Neural crest cell (in vitro differentiated cells): ENCODE measurements around the gene GRIN2B. TPM values are rescaled to one million over a fixed set of nuclear protein-coding genes. Genes with fewer than 3 reads are reported as not detected.

ENCODE experiments used
- DNase-seq: peaks from one replicate; pipeline ENCODE4 v3.0.0; 2021; ENCODE audit warnings: low read depth, mixed read lengths, low spot score
- H3K27ac Mint-ChIP-seq: one replicate; pipeline ENCODE4 v1.8.0; 2021; ENCODE audit warnings: mild to moderate bottlenecking, mixed read lengths; ENCODE audit not compliant: unreplicated experiment
- H3K27me3 Mint-ChIP-seq: 2 replicates; pipeline ENCODE4 v1.8.0; 2021; ENCODE audit warnings: low read depth, mild to moderate bottlenecking, mixed read lengths
- H3K36me3 Mint-ChIP-seq: 2 replicates; pipeline ENCODE4 v1.8.0; 2021; ENCODE audit warnings: low read depth, mild to moderate bottlenecking, mixed read lengths
- H3K4me1 Mint-ChIP-seq: 2 replicates; pipeline ENCODE4 v1.8.0; 2021; ENCODE audit warnings: mixed read lengths
- H3K4me3 Mint-ChIP-seq: one replicate; pipeline ENCODE4 v1.8.0; 2021; ENCODE audit warnings: mild to moderate bottlenecking, mixed read lengths
- H3K9me3 Mint-ChIP-seq: 2 replicates; pipeline ENCODE4 v1.8.0; 2021; ENCODE audit warnings: mixed read lengths
- total RNA-seq: library from RNA; stranded (reverse); gene quantifications from 2 replicates; pipeline ENCODE4 v1.2.1, GENCODE V29; 2021
- TF ChIP-seq, protein P1 (sequence below): fragments of 200-600 bp; sonication (generic); conservative IDR thresholded peaks from 2 replicates; pipeline ENCODE4 v1.5.0; 2021; ENCODE audit warnings: antibody characterized with exemption, mild to moderate bottlenecking

Gene GRIN2B
- total RNA-seq, 1 donor from 2014 or later: 1.0 TPM

DNA sequence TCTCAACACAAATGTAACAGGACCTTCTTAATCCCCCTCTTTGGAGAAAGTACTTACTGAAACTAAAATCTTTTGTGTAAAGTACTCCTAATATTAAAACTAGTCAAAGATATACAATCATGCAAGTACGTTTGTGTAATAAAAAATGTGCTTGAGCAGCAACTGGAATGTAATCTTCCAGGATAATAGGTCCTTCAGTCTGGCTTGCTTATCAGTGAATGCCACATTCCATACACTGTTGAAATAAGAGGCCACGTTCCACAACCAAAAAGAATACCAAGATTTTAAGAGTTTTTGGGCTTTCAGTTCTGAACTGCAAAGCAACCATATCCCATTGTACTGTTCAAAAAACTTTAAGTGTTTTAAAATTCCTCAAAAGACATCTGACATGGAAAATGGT is 26.2 kb upstream of the GRIN2B start:
- Mint-ChIP-seq H3K27me3 (no peaks in the 10 kb centered on the region), H3K4me1 (peaks cover 7% of the 10 kb centered on the region), H3K9me3 (peaks cover 17% of the 10 kb centered on the region), H3K27ac (no peak overlapping the region), H3K4me3 (no peak overlapping the region), H3K36me3 (peaks cover 5% of the 10 kb centered on the region)
- DNase-seq: no peak
- TF ChIP-seq, protein P1, sequence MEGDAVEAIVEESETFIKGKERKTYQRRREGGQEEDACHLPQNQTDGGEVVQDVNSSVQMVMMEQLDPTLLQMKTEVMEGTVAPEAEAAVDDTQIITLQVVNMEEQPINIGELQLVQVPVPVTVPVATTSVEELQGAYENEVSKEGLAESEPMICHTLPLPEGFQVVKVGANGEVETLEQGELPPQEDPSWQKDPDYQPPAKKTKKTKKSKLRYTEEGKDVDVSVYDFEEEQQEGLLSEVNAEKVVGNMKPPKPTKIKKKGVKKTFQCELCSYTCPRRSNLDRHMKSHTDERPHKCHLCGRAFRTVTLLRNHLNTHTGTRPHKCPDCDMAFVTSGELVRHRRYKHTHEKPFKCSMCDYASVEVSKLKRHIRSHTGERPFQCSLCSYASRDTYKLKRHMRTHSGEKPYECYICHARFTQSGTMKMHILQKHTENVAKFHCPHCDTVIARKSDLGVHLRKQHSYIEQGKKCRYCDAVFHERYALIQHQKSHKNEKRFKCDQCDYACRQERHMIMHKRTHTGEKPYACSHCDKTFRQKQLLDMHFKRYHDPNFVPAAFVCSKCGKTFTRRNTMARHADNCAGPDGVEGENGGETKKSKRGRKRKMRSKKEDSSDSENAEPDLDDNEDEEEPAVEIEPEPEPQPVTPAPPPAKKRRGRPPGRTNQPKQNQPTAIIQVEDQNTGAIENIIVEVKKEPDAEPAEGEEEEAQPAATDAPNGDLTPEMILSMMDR: no peak

DNA sequence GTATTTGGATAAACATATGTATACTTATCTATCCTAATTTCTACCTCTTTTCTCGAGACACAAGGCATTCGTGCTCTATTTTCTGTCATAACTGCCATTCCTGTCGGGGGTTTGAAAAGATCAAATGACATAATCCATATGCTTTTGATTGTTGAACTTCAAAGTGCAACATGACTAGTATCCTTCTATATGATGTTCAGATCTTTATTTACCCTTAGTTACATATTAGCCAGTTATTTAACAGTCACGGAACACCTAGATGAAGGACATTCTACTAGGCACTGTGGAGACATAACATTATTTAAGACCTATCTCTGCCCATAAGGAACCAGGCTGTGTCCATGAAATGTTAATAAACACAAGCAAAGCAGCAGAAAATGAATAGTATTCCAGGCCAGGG is 11.2 kb upstream of the GRIN2B start:
- TF ChIP-seq, protein P1: no peak
- Mint-ChIP-seq H3K27me3 (no peaks in the 10 kb centered on the region), H3K27ac (no peak overlapping the region), H3K4me1 (no peaks in the 10 kb centered on the region), H3K4me3 (no peak overlapping the region), H3K36me3 (no peaks in the 10 kb centered on the region), H3K9me3 (peaks cover 3% of the 10 kb centered on the region)
- no peak for DNase-seq

- Mint-ChIP-seq H3K9me3 (peaks cover 3% of the 10 kb centered on the region), H3K36me3 (no peaks in the 10 kb centered on the region), H3K27me3 (no peaks in the 10 kb centered on the region), H3K4me1 (no peaks in the 10 kb centered on the region), H3K27ac (no peak overlapping the region), H3K4me3 (no peak overlapping the region)
- DNase-seq: no peak
- TF ChIP-seq, protein P1: no peak
Measured at GRCh38 chr12:13992106-13992505, 10.7 kb upstream of the GRIN2B start.

DNA sequence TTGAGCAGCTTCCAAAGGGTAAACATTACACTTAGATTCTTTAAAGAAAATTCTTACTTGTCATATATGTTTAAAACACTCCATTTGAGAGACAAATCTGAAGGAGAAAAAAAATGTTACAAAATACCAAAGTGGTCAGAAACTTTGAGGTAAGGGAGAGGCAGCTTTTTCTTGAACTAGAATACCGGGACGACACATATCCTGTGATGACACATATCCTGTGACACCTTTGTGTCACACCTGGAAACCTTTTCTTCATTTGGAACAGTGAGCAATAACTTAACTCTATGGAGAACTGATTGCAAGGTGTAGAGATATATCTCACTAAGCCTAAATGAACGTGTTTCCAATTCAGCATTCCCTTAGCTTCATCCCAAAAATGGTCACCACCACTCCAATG is 4.6 kb upstream of the GRIN2B start:
- Mint-ChIP-seq H3K9me3 (no peaks in the 10 kb centered on the region), H3K4me1 (peaks cover 5% of the 10 kb centered on the region), H3K27ac (no peak overlapping the region), H3K4me3 (no peak overlapping the region), H3K27me3 (peaks cover 41% of the 10 kb centered on the region), H3K36me3 (no peaks in the 10 kb centered on the region)
- TF ChIP-seq, protein P1: no peak
- no peak for DNase-seq

- peaks cover 15% of the 10 kb centered on the region for H3K4me1 Mint-ChIP-seq
- peak overlapping the region; percentile 73 for H3K4me3 Mint-ChIP-seq
- no peaks in the 10 kb centered on the region for H3K9me3 Mint-ChIP-seq
- H3K27me3 Mint-ChIP-seq: peaks cover 81% of the 10 kb centered on the region
- TF ChIP-seq, protein P1: peak; percentile 82
- no peaks in the 10 kb centered on the region for H3K36me3 Mint-ChIP-seq
- no peak overlapping the region for H3K27ac Mint-ChIP-seq
- DNase-seq: peak; percentile 81
Measured at GRCh38 chr12:13981990-13982389, 588 bp upstream of the GRIN2B start.
